Activated CD4-positive, alpha-beta T cell treated with anti-CD3 and anti-CD28 coated beads for 36 hours (primary cell): ENCODE measurements around the gene RTP5. TPM values are rescaled to one million over a fixed set of nuclear protein-coding genes. Genes with fewer than 3 reads are reported as not detected.
"Not testable (repeated sequence)": the region's sequence is repeated elsewhere in the genome, so short reads cannot be mapped to it uniquely, and the experiment has no call there.

Experiments
- ATAC-seq: fragments of 200-7000 bp; cut with Tn5 transposase; one replicate; pipeline ENCODE4 v1.10.0; 2021; ENCODE audit warnings: mild to moderate bottlenecking, moderate library complexity
- CTCF ChIA-PET: fragments of 350-600 bp; sonication (Branson Sonifier 250); formaldehyde crosslinking; loops from one replicate; lab custom pipeline; 2021; ENCODE audit warnings: antibody characterized with exemption; lab: Charles Lee
- POLR2A ChIA-PET: fragments of 350-600 bp; sonication (Branson Sonifier 250); formaldehyde crosslinking; loops from one replicate; lab custom pipeline; 2021; ENCODE audit warnings: antibody characterized with exemption, inconsistent platforms; lab: Charles Lee
- DNase-seq: peaks from one replicate; pipeline ENCODE4 v3.0.0-alpha.2; 2020
- H3K27ac Mint-ChIP-seq: one replicate; pipeline ENCODE4 v1.8.0; 2021; ENCODE audit warnings: mixed read lengths
- H3K27me3 Mint-ChIP-seq: one replicate; pipeline ENCODE4 v1.8.0; 2021; ENCODE audit warnings: mixed read lengths
- H3K36me3 Mint-ChIP-seq: one replicate; pipeline ENCODE4 v1.8.0; 2021; ENCODE audit warnings: low read depth, mixed read lengths
- H3K4me1 Mint-ChIP-seq: one replicate; pipeline ENCODE4 v1.8.0; 2021; ENCODE audit warnings: mixed read lengths
- H3K4me3 Mint-ChIP-seq: one replicate; pipeline ENCODE4 v1.8.0; 2021; ENCODE audit warnings: mild to moderate bottlenecking, moderate library complexity, mixed read lengths
- H3K9me3 Mint-ChIP-seq: one replicate; pipeline ENCODE4 v1.8.0; 2021; ENCODE audit warnings: low read depth, mixed read lengths
- intact Hi-C, 2 experiments: fragments of 100-400 bp; cut with DNase I in 1 of 2; cut with micrococcal nuclease in 1 of 2; formaldehyde crosslinking; loops; one replicate each; pipeline versions ENCODE4 v1.14.2 to v1.15.1; 2022 to 2024; cut with DNase I, micrococcal nuclease
- total RNA-seq, 2 experiments: library from RNA; stranded (reverse); gene quantifications; one replicate each; pipeline ENCODE4 v1.2.3, GENCODE V29; 2021

The RTP5 gene
- total RNA-seq, 2 experiments from 2014 or later, result 0.07 TPM; not detected in 1

DNA sequence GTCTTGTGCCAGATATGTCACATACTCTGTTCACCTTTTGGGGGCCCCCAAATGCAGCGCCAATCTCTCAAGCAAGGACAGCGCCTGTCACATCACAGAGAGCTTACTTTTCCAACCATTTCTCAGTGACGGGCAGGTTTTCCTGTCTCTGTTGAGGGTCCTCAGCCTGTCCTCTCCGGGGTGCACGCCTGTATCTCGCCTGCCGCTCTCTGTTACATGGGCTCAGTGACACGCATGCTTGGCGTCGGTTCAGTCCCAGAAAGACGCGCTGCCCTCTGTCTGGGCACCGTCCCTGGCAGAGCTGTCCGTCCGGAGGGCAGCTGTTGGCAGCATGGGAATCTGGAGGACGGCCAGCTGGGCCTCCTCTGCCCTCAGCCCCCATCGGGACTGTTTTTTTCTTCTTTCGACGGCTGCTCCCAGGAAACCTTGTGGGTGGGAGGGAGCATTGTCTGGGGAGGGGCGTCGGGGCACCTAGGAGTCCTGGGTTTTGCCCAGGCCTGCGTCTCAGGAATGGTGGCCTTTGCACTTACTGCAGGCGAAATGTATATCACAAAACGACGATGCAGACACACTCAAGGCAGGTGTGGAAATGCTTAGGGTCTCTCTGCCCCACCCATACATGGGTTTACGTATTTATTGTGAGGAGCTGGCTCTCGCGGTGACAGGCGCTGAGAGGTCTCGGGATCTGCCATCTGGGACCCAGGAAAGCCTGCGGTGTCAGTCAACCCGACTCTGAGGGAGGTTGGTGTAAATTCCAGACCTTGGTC, 30.9 kb downstream of the RTP5 start:
- Mint-ChIP-seq H3K27me3 (no peaks in the 10 kb centered on the region), H3K4me3 (no peak overlapping the region), H3K4me1 (peaks cover 7% of the 10 kb centered on the region), H3K36me3 (peaks cover 8% of the 10 kb centered on the region), H3K27ac (no peak overlapping the region), H3K9me3 (peaks cover 2% of the 10 kb centered on the region)
- ChIA-PET POLR2A (no interaction called here), CTCF (interaction anchor here (0.8 kb wide), 1 partner anchor 917 kb away, joined by 3 read pairs; no protein-coding TSS in a partner anchor)
- DNase-seq (no peak), ATAC-seq (no peak)
- intact Hi-C loops, result no loop called here

DNA sequence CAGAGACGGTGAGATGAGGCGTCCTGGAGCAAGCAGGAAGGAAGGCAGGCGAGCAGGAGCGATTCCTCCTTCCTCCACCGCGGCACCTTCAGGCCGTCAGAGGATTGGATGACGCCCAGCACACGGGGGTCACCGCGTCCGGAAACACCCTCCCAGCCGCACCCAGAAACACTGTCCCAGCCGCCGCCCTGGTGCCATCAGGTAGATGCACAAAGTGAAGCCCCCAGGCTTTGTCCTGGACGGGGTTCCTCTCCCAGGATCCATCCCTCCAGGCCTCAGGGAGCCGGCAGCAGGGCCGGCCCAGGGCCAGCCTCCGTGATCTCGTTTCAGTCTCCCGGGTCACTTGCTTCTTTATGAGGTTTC, 31.5 kb downstream of the RTP5 start:
- Mint-ChIP-seq H3K36me3 (peaks cover 8% of the 10 kb centered on the region), H3K27ac (no peak overlapping the region), H3K4me1 (peaks cover 7% of the 10 kb centered on the region), H3K9me3 (peaks cover 2% of the 10 kb centered on the region), H3K4me3 (no peak overlapping the region), H3K27me3 (no peaks in the 10 kb centered on the region)
- ChIA-PET CTCF (no interaction called here), POLR2A (no interaction called here)
- intact Hi-C loops, result no loop called here
- ATAC-seq (no peak), DNase-seq (no peak)

DNA sequence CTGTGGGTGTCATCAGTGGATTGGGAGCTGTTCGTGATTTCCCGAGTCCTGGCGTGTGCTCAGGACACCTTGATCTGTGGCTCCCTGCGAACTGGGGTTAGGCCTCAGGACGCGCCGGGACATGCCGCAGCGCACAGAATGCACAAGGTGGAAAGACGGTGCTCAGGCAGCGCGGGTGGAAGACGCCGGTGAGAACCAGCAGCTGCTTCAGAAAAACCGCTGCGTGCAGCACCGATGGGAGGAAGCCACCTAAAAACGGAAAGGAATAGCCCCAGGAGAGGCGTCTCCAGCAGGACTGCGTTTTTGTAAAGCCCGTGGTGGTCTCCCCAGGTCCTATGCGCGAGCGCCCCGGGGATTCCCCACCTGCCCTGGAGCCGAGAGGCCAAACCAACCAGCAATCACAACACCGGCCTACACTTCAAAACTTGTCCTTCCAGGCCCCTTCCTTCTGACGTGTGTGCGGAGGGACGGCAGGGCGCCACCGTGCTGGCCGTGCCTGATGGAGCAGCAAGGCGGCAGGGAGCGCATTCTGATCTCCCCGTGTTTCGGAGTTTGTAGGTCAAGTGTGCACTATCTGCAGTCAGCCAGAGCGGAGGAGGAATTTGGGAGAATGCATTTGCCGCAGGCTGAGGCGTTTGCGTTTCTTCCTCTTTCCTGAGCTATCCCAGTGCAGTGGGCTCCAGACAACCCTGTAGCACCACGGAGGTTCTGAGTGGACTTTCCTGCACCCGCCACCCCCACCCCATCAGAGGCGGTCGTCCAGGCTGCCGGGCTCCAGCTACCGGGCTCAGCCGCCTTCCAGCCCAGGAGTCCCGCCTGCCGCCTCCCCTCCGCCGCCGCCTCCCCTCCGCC, 32.2 kb downstream of the RTP5 start:
- ChIA-PET CTCF (no interaction called here), POLR2A (no interaction called here)
- Mint-ChIP-seq H3K36me3 (peaks cover 6% of the 10 kb centered on the region), H3K27ac (no peak overlapping the region), H3K27me3 (no peaks in the 10 kb centered on the region), H3K4me1 (peaks cover 4% of the 10 kb centered on the region), H3K9me3 (no peaks in the 10 kb centered on the region), H3K4me3 (peak overlapping the region; percentile 22)
- DNase-seq (peak; percentile 18), ATAC-seq (no peak)
- intact Hi-C loops, result no loop called here

DNA sequence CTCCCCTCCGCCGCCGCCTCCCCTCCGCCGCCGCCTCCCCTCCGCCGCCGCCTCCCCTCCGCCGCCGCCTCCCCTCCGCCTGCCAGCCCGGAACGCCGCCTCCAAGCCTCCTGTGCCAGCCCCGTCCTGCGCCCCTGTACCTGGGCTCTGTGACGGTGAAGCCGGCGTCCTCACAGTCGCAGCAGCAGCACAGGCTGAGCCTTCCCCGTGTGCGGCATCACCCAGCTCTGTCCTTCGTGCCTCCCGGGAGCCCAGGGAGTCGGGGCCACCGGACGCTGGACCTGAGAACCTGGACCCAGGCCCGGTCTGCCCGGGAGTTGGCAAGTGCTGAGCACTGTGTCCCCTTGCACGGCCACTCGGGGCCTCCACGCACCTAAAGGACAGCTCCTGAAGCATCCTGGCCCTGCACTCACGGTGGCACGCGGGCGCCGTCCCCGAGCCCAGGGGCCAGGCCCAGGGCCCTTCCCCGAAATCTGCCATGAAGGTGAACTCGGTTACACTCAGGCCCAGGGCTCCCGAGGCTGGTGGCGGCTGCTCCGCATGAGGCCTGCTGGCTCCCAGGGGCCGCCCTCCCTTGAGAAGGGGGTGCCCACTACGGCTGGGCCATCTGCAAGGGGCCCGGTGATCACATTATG, 32.9 kb downstream of the RTP5 start:
- ChIA-PET CTCF (no interaction called here), POLR2A (no interaction called here)
- H3K27ac Mint-ChIP-seq, result no peak overlapping the region
- H3K9me3 Mint-ChIP-seq, result no peaks in the 10 kb centered on the region
- H3K4me3 Mint-ChIP-seq, result no peak overlapping the region
- ATAC-seq, result no peak
- H3K4me1 Mint-ChIP-seq, result peaks cover 4% of the 10 kb centered on the region
- H3K27me3 Mint-ChIP-seq, result no peaks in the 10 kb centered on the region
- peaks cover 3% of the 10 kb centered on the region for H3K36me3 Mint-ChIP-seq
- peak; percentile 10 for DNase-seq
- intact Hi-C loops, result no loop called here

DNA sequence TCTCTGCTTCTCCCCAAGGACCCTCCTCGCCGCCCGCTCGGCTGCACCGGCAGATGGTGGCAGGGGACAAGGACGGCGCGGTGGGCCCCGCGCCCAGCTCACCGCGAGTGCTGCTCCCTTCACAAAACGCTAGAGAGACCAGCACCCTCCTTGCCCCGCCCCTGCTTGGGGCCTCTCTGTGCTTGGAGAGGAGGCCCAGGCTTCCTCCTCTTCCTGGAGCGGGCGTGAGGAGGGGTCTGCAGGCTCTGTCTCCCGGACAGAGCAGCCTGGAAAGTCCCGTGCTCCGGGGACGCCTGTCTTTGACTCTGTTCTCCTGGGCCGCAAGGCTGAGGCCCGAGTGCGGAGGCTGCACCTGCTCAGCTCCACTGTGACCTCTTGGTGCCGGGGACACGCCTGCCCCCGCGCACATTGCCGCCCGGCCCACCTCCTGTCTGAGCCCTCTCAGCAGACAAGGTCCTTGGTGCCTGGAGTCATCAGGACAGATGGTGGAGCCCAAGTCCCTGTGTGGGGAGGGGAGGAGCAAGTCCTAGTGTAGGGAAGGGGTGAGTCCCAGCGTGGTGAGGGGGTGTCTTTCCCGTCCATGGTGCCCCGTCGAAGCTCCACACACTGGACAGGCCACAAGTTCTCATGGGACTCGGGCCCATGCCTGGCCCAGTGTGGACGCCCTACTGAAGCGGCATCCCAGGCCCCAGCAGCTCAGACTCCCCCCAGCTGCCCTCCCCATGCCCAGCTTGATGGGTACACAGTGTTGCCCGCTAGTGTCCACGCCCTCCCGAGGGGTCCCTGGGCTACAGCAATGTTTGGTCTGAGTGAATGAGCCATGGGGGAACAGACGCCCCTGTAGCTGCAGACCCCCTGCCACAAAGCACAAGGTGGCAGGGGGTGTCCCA, 33.8 kb downstream of the RTP5 start:
- no peaks in the 10 kb centered on the region for H3K27me3 Mint-ChIP-seq
- no peaks in the 10 kb centered on the region for H3K9me3 Mint-ChIP-seq
- H3K4me3 Mint-ChIP-seq, result no peak overlapping the region
- H3K27ac Mint-ChIP-seq, result no peak overlapping the region
- ATAC-seq, result no peak
- CTCF ChIA-PET, result no interaction called here
- DNase-seq, result peak; percentile 2
- POLR2A ChIA-PET, result no interaction called here
- H3K4me1 Mint-ChIP-seq, result peaks cover 4% of the 10 kb centered on the region
- intact Hi-C loops, result no loop called here
- peaks cover 3% of the 10 kb centered on the region for H3K36me3 Mint-ChIP-seq

DNA sequence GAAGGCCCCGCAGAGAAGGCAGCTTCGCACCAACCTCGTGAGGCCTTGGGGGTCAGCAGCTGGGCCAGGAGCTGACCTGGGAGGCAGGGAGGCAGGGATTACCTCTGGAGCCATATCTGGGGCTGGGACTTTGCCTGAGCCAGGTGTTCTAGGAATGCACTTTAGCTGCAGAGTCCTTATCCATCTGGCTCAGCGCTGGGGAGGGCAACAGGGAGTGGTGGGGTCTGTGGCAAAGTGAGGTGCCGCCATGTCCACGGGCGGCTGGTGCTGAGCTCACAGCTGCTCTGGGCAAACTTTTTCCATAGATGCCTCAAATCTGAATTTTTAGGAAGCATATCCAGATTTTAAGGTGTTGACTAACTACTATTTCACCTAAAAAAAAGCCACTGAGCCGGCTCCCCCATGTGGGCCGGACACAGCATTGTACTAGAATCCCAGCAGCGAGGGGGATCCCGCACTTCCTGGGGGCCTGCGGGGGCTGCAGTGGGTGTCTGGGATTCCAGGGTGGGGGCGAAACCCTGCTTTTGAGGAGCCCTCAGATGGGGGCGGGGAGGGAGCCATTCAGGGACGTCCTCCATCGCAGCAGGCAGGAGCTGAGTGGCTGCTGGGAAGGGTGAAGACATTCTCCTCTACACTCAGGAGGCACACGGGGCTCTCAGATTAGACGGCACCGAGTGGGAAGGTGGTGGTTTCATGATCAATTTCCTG, 34.6 kb downstream of the RTP5 start:
- POLR2A ChIA-PET, result no interaction called here
- Mint-ChIP-seq H3K27me3 (no peaks in the 10 kb centered on the region), H3K9me3 (no peaks in the 10 kb centered on the region), H3K4me1 (peaks cover 4% of the 10 kb centered on the region), H3K36me3 (peaks cover 3% of the 10 kb centered on the region), H3K27ac (no peak overlapping the region), H3K4me3 (no peak overlapping the region)
- DNase-seq (no peak), ATAC-seq (no peak)
- intact Hi-C loops, result no loop called here
- CTCF ChIA-PET, result no interaction called here

DNA sequence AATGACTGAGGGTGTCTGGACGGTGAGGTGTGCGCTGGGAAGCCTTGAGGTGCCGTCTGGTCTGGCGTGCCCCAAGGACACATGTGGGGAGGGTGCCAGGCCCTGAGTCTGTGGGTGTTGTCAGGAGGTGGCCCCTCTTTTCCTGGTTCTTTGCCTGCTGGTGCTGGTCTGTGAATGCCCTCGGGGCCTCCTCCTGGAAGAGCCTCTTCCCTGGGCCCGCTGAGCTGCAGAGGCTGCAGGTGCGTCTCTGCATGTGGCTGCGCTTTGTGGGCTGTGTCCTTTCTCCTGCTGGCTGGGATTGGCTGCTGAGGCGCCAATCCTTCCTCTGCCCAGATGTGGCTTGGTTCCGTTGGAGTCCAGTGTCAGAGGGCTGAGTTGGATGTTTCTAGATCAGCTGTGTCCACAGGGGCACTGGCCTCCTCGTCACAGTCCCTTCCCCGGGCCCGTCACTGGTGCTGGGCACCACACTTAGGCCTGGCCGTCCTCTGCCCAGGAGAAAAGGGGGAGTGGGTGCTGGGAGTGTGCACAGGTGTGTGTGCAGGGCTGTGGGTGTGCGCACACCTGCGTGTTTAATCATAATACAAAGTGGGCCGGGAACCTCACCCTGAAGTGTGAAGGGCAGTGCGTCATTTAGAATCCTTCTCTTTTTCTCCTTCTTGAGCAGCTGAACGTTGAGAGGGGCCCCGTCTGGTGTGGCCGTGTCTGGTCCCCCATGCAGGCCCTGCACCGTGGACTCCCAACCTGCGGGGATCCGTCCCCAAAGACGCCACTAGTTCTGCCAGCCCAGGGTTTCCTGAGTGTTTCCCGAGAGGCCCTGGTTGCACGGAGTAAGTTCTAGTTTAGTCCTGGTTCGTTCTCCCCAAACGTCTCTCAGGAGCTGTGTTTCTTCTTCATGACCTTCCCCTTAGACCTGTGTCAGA, 35.5 kb downstream of the RTP5 start:
- ATAC-seq (no peak), DNase-seq (no peak)
- H3K36me3 Mint-ChIP-seq, result peaks cover 8% of the 10 kb centered on the region
- H3K27ac Mint-ChIP-seq, result no peak overlapping the region
- H3K4me3 Mint-ChIP-seq, result no peak overlapping the region
- ChIA-PET CTCF (no interaction called here), POLR2A (no interaction called here)
- no peaks in the 10 kb centered on the region for H3K9me3 Mint-ChIP-seq
- no peaks in the 10 kb centered on the region for H3K27me3 Mint-ChIP-seq
- peaks cover 4% of the 10 kb centered on the region for H3K4me1 Mint-ChIP-seq
- intact Hi-C loops, result no loop called here

DNA sequence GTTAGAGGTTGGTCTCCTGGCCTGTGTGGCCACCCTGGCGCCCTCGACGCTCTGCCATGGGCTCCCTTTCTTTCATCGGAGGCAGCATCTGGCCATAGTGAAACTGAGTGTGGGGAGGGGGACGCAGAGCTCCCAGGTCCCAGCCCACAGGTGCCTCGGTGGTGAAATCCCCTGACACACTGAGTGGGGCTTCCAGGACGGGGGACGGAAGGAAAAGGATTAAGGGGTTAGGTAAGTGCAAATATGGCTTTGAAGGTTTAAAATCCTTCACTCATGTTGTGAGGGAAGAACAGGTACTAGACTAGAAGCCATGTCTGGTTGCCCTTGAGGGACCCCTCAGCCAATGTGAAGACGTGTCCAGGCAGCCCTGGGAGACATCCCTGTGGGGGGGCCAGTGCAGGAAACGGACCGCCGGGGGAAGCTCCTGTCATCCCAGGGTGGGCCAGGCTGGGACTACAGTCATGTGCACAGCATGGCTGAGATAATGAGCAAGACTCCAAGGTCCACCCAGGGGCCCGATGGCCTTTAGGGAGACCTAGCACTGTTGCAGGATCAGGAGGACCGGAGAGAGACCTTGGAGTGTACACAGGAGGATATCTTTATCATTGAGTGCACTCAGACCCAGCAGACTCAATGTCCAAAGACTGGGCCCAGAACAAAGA, 36.3 kb downstream of the RTP5 start:
- Mint-ChIP-seq H3K36me3 (peaks cover 16% of the 10 kb centered on the region), H3K27me3 (no peaks in the 10 kb centered on the region), H3K9me3 (no peaks in the 10 kb centered on the region), H3K4me3 (no peak overlapping the region), H3K4me1 (peaks cover 4% of the 10 kb centered on the region), H3K27ac (no peak overlapping the region)
- no peak for DNase-seq
- CTCF ChIA-PET, result no interaction called here
- no peak for ATAC-seq
- POLR2A ChIA-PET, result no interaction called here
- intact Hi-C loops, result no loop called here

DNA sequence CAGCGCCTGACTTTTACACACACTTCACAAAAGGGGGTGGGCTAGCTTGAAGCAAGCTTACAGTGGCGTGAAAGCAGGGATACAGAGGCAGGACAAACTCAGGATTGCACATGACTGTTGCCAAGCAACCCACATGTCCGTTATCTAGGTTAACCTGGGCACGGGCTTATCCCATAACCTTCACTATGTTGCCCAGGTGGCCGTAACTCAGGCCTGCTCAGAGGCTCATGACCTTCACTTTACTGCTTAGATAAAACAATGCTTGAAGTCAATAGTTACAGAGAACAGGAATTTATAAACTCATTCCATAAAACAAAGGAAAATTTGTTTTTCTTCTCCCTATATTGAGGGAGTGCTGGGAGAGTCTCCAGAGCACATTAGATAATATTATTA, 36.8 kb downstream of the RTP5 start:
- peaks cover 18% of the 10 kb centered on the region for H3K36me3 Mint-ChIP-seq
- H3K9me3 Mint-ChIP-seq, H3K27ac Mint-ChIP-seq, ATAC-seq, intact Hi-C loops, H3K4me1 Mint-ChIP-seq, POLR2A ChIA-PET, CTCF ChIA-PET, H3K27me3 Mint-ChIP-seq, DNase-seq, H3K4me3 Mint-ChIP-seq: not testable (repeated sequence)
